ENCODE measurements around the gene DHX8. TPM values are rescaled to one million over a fixed set of nuclear protein-coding genes. Genes with fewer than 3 reads are reported as not detected.

DHX8 gene
- total RNA-seq, 1 experiment from 2014 or later = 53.5 TPM

DNA sequence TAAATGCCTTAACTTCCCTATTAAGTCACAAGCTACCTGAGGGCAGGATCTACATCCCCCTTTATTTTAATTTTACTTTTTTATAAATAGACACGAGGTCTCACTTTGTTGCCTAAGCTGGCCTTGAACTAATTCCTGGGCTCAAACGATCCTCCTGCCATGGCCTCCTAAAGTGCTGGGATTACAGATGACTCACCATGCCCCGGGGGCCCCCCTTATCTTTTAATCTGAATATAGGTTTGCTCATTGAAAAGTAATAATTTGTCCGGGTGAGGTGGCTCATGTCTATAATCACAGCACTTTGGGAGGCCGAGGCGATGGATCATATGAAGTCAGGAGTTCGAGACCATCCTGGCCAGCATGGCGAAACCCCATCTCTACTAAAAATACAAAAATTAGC, 48.2 kb downstream of the DHX8 start:
- Histone ChIP-seq H3K9me3 (ENCODE audit: control insufficient read depth in 1 of 2, insufficient read depth in 1 of 2, low read depth in 1 of 2, low read length in 2 of 2) (no peaks in the 10 kb centered on the region), H3K4me2 (ENCODE audit: low read length) (no peak overlapping the region), H3K4me3 (replicated peaks in 1 of 2; ENCODE audit: low read depth in 1 of 2, low read length in 2 of 2) (no peak overlapping the region), H3K9me2 (ENCODE audit: insufficient read depth) (no peaks in the 10 kb centered on the region), H3K27me3 (ENCODE audit: insufficient read depth, low read length) (no peaks in the 10 kb centered on the region), H4K20me1 (ENCODE audit: insufficient read depth) (no peaks in the 10 kb centered on the region), H2AFZ (ENCODE audit: low read depth, low read length, poor library complexity, severe bottlenecking) (no peak overlapping the region), H3K27ac (ENCODE audit: low read depth, low read length) (no peak overlapping the region), H3K36me3 (ENCODE audit: control insufficient read depth in 1 of 2, insufficient read depth in 2 of 2, low read length in 2 of 2) (peaks cover 9 to 10% of the 10 kb centered on the region in 2 experiments; a peak in 2 of 4 replicates), H3K4me1 (ENCODE audit: control insufficient read depth in 1 of 2, insufficient read depth in 2 of 2, low read length in 2 of 2) (peaks cover 30 to 42% of the 10 kb centered on the region in 2 experiments), H3K9ac (ENCODE audit: low read length) (no peak overlapping the region), H3K79me2 (ENCODE audit: insufficient read depth, low read length) (no peaks in the 10 kb centered on the region)
- no TSS peak for BruUV-seq (replicated peaks)
- ATAC-seq (no peak), DNase-seq (ENCODE audit: low read depth, low spot score) (no peak)
- POLR2A ChIA-PET = no interaction called here
- intact Hi-C loops (cut with micrococcal nuclease) = no loop called here
- CTCF ChIA-PET = no interaction called here
- RAD21 ChIA-PET (ENCODE audit: low non-redundant PET in 1 of 2, low total read pairs in 2 of 2, uncharacterized antibody in 2 of 2, unreplicated experiment in 2 of 2) = no interaction called here
- no peak for TF ChIP-seq ELF1 (IDR thresholded peaks at IDR 0.05; ENCODE audit: borderline replicate concordance, low read depth)
- peak; percentile 37 for TF ChIP-seq TCF7L2 (IDR thresholded peaks at IDR 0.05; ENCODE audit: borderline replicate concordance, extremely low read depth, insufficient read depth, insufficient read length)
- 0 out of 2 replicates have a peak, but pooled peaks have one; percentile 11 for TF ChIP-seq JUND (IDR thresholded peaks at IDR 0.05)

DNA sequence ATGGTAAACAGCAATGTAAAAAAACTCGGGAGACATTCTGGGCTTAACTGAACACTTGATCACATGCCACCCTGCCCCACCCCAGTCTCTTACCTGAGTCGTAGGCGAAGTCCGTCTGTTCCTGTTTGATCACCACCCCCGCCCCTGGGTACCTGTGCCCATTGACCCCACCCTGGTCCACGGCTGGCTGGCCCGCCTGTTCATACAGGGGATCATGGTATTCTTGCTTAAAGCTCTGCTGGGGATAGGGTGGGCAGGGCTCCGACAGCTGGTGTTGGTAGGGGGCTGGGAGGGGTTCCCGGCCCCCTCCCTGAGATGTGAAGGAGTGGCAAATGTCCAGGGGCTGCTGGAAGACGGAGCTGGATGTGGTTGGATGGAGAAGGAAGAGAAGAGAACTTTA, 48.8 kb downstream of the DHX8 start:
- Histone ChIP-seq H3K79me2 (ENCODE audit: insufficient read depth, low read length) (no peaks in the 10 kb centered on the region), H3K4me1 (ENCODE audit: control insufficient read depth in 1 of 2, insufficient read depth in 2 of 2, low read length in 2 of 2) (peaks cover 32 to 44% of the 10 kb centered on the region in 2 experiments), H3K9ac (ENCODE audit: low read length) (no peak overlapping the region), H3K4me2 (ENCODE audit: low read length) (no peak overlapping the region), H3K27ac (ENCODE audit: low read depth, low read length) (no peak overlapping the region), H3K9me3 (ENCODE audit: control insufficient read depth in 1 of 2, insufficient read depth in 1 of 2, low read depth in 1 of 2, low read length in 2 of 2) (no peaks in the 10 kb centered on the region), H3K27me3 (ENCODE audit: insufficient read depth, low read length) (no peaks in the 10 kb centered on the region), H3K4me3 (replicated peaks in 1 of 2; ENCODE audit: low read depth in 1 of 2, low read length in 2 of 2) (no peak overlapping the region), H2AFZ (ENCODE audit: low read depth, low read length, poor library complexity, severe bottlenecking) (no peak overlapping the region), H3K9me2 (ENCODE audit: insufficient read depth) (no peaks in the 10 kb centered on the region), H3K36me3 (ENCODE audit: control insufficient read depth in 1 of 2, insufficient read depth in 2 of 2, low read length in 2 of 2) (peaks cover 9 to 10% of the 10 kb centered on the region in 2 experiments; a peak in 2 of 4 replicates), H4K20me1 (ENCODE audit: insufficient read depth) (no peaks in the 10 kb centered on the region)
- no TSS peak for BruUV-seq (replicated peaks)
- TF ChIP-seq, protein P1, sequence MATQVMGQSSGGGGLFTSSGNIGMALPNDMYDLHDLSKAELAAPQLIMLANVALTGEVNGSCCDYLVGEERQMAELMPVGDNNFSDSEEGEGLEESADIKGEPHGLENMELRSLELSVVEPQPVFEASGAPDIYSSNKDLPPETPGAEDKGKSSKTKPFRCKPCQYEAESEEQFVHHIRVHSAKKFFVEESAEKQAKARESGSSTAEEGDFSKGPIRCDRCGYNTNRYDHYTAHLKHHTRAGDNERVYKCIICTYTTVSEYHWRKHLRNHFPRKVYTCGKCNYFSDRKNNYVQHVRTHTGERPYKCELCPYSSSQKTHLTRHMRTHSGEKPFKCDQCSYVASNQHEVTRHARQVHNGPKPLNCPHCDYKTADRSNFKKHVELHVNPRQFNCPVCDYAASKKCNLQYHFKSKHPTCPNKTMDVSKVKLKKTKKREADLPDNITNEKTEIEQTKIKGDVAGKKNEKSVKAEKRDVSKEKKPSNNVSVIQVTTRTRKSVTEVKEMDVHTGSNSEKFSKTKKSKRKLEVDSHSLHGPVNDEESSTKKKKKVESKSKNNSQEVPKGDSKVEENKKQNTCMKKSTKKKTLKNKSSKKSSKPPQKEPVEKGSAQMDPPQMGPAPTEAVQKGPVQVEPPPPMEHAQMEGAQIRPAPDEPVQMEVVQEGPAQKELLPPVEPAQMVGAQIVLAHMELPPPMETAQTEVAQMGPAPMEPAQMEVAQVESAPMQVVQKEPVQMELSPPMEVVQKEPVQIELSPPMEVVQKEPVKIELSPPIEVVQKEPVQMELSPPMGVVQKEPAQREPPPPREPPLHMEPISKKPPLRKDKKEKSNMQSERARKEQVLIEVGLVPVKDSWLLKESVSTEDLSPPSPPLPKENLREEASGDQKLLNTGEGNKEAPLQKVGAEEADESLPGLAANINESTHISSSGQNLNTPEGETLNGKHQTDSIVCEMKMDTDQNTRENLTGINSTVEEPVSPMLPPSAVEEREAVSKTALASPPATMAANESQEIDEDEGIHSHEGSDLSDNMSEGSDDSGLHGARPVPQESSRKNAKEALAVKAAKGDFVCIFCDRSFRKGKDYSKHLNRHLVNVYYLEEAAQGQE (IDR thresholded peaks at IDR 0.05; ENCODE audit: low read depth) = no peak
- TF ChIP-seq JUND (IDR thresholded peaks at IDR 0.05) = no peak
- no peak for TF ChIP-seq EGR1 (IDR thresholded peaks at IDR 0.05; ENCODE audit: low read depth)
- no peak for TF ChIP-seq FOSL1 (IDR thresholded peaks at IDR 0.05; ENCODE audit: low read depth)
- TF ChIP-seq SP1 (IDR thresholded peaks at IDR 0.05; ENCODE audit: low read depth) = no peak
- TF ChIP-seq ZFX (IDR thresholded peaks at IDR 0.05) = no peak
- no peak for TF ChIP-seq RAD21 (IDR thresholded peaks at IDR 0.05; ENCODE audit: low read depth)
- no peak for TF ChIP-seq TCF7L2 (IDR thresholded peaks at IDR 0.05; ENCODE audit: borderline replicate concordance, extremely low read depth, insufficient read depth, insufficient read length)
- TF ChIP-seq EZH2 (IDR thresholded peaks at IDR 0.05) = no peak
- TF ChIP-seq MAX (IDR thresholded peaks at IDR 0.05) = no peak
- TF ChIP-seq POLR2AphosphoS5 (IDR thresholded peaks at IDR 0.05; ENCODE audit: low read depth, low read length) = no peak
- no peak for TF ChIP-seq CEBPB (IDR thresholded peaks at IDR 0.05; ENCODE audit: low read depth)
- TF ChIP-seq YY1 (IDR thresholded peaks at IDR 0.05; ENCODE audit: extremely low read depth, insufficient replicate concordance, low read depth, low read length) = no peak
- ATAC-seq (no peak), DNase-seq (ENCODE audit: low read depth, low spot score) (no peak)
- ChIA-PET RAD21 (ENCODE audit: low non-redundant PET in 1 of 2, low total read pairs in 2 of 2, uncharacterized antibody in 2 of 2, unreplicated experiment in 2 of 2) (no interaction called here), CTCF (no interaction called here), POLR2A (no interaction called here)
- intact Hi-C loops (cut with micrococcal nuclease) = no loop called here

All from HCT116 (cell line).